DND-41 (cell line): ENCODE data around the gene HLA-B.

Experiments
- ATAC-seq: fragments of 200-7000 bp; cut with Tn5 transposase; 3 replicates; pipeline ENCODE4 v1.9.1; 2021; ENCODE audit warnings: low read depth; ENCODE audit not compliant: insufficient read depth
- DNase-seq: peaks from one replicate; pipeline ENCODE4 v3.0.0-alpha.2; 2020
- H2AFZ ChIP-seq: 2 replicates; pipeline ENCODE4 v1.6.0; 2012; ENCODE audit warnings: low read depth, low read length
- H3K27ac ChIP-seq: 2 replicates; pipeline ENCODE4 v1.5.1; 2012; ENCODE audit warnings: low read length, inconsistent platforms
- H3K27me3 ChIP-seq: fragments of 200-600 bp; sonication (generic); 2 replicates; pipeline ENCODE4 v1.6.0; 2012; ENCODE audit warnings: low read length, mild to moderate bottlenecking, inconsistent platforms; ENCODE audit not compliant: insufficient read depth, poor library complexity
- H3K36me3 ChIP-seq: 2 replicates; pipeline ENCODE4 v1.5.1; 2012; ENCODE audit warnings: low read length, inconsistent platforms; ENCODE audit not compliant: insufficient read depth
- H3K4me1 ChIP-seq: 2 replicates; pipeline ENCODE4 v1.5.1; 2012; ENCODE audit warnings: mild to moderate bottlenecking, low read length; ENCODE audit not compliant: insufficient read depth
- H3K4me2 ChIP-seq: 2 replicates; pipeline ENCODE4 v1.6.0; 2012; ENCODE audit warnings: mild to moderate bottlenecking, moderate library complexity, low read length, inconsistent platforms; ENCODE audit not compliant: insufficient read depth
- H3K4me3 ChIP-seq, 2 experiments: fragments of 200-600 bp in 1 of 2; shearing (Covaris generic) in 1 of 2; 2 replicates each; pipeline ENCODE4 v1.5.1; 2012 to 2016; ENCODE audit warnings: inconsistent platforms in 2 of 2, low read length in 2 of 2, mild to moderate bottlenecking in 2 of 2, low read depth in 1 of 2, moderate library complexity in 1 of 2
- H3K79me2 ChIP-seq: 2 replicates; pipeline ENCODE4 v1.6.0; 2012; ENCODE audit warnings: low read length, inconsistent platforms; ENCODE audit not compliant: insufficient read depth
- H3K9ac ChIP-seq: 2 replicates; pipeline ENCODE4 v1.6.0; 2012; ENCODE audit warnings: low read depth, mild to moderate bottlenecking, inconsistent platforms, low read length, moderate library complexity
- H3K9me3 ChIP-seq: 2 replicates; pipeline ENCODE4 v1.5.1; 2012; ENCODE audit warnings: low read length, moderate library complexity, mild to moderate bottlenecking, inconsistent platforms; ENCODE audit not compliant: insufficient read depth, severe bottlenecking
- H4K20me1 ChIP-seq: 2 replicates; pipeline ENCODE4 v1.6.0; 2012; ENCODE audit warnings: low read length; ENCODE audit not compliant: insufficient read depth
- CTCF ChIP-seq: IDR thresholded peaks from 2 replicates; pipeline ENCODE4 v1.5.1; 2012; ENCODE audit warnings: borderline replicate concordance, low read length, moderate library complexity, mild to moderate bottlenecking; ENCODE audit not compliant: poor library complexity, severe bottlenecking; ENCODE audit errors: extremely low read depth
- EZH2 ChIP-seq: IDR thresholded peaks from 3 replicates; pipeline ENCODE4 v1.6.1; 2012; ENCODE audit warnings: borderline replicate concordance, low read depth, mild to moderate bottlenecking, moderate library complexity, low read length, inconsistent platforms; ENCODE audit not compliant: severe bottlenecking

The HLA-B gene

GRCh38 chr6:31354158-31354863, 2.7 kb downstream of the HLA-B start:
- Histone ChIP-seq H3K9me3 (no peaks in the 10 kb centered on the region), H3K4me1 (peaks cover 9% of the 10 kb centered on the region), H4K20me1 (no peaks in the 10 kb centered on the region), H3K79me2 (no peaks in the 10 kb centered on the region), H2AFZ (no peak overlapping the region), H3K4me2 (no peak overlapping the region), H3K4me3 (no peak overlapping the region), H3K27me3 (peaks cover 13% of the 10 kb centered on the region), H3K9ac (no peak overlapping the region), H3K36me3 (no peaks in the 10 kb centered on the region), H3K27ac (no peak overlapping the region)
- TF ChIP-seq CTCF (no peak), EZH2 (no peak)
- ATAC-seq (no peak), DNase-seq (no peak)

- DNase-seq (no peak), ATAC-seq (no peak)
- Histone ChIP-seq H3K4me2 (no peak overlapping the region), H2AFZ (no peak overlapping the region), H3K27ac (no peak overlapping the region), H4K20me1 (no peaks in the 10 kb centered on the region), H3K36me3 (no peaks in the 10 kb centered on the region), H3K9ac (no peak overlapping the region), H3K4me3 (no peak overlapping the region), H3K4me1 (peaks cover 9% of the 10 kb centered on the region), H3K79me2 (no peaks in the 10 kb centered on the region), H3K9me3 (no peaks in the 10 kb centered on the region), H3K27me3 (peaks cover 5% of the 10 kb centered on the region)
- TF ChIP-seq EZH2 (no peak), CTCF (no peak)
Measured at GRCh38 chr6:31353384-31353945, 3.5 kb downstream of the HLA-B start.

GRCh38 chr6:31352683-31353383, 4.1 kb downstream of the HLA-B start:
- H3K27ac ChIP-seq, result no peak overlapping the region
- no peak overlapping the region for H3K9ac ChIP-seq
- H2AFZ ChIP-seq, result no peak overlapping the region
- no peak for TF ChIP-seq CTCF
- H3K4me1 ChIP-seq, result peaks cover 9% of the 10 kb centered on the region
- no peak overlapping the region for H3K4me3 ChIP-seq
- no peaks in the 10 kb centered on the region for H3K36me3 ChIP-seq
- no peaks in the 10 kb centered on the region for H4K20me1 ChIP-seq
- DNase-seq (no peak), ATAC-seq (no peak)
- no peaks in the 10 kb centered on the region for H3K79me2 ChIP-seq
- no peaks in the 10 kb centered on the region for H3K27me3 ChIP-seq
- H3K4me2 ChIP-seq, result no peak overlapping the region
- H3K9me3 ChIP-seq, result no peaks in the 10 kb centered on the region
